H1 (cell line): ENCODE results near the gene SLC25A42. TPM values are rescaled to one million over a fixed set of nuclear protein-coding genes. Genes with fewer than 3 reads are reported as not detected.

Experiments
- CTCF ChIA-PET: fragments of 300-600 bp; sonication (Branson Sonifier 250); formaldehyde crosslinking; loops from one replicate; lab custom pipeline; 2021; ENCODE audit not compliant: partially characterized antibody; lab: Charles Lee
- POLR2A ChIA-PET: fragments of 300-600 bp; sonication (Branson Sonifier 250); formaldehyde crosslinking; loops from one replicate; lab custom pipeline; 2021; ENCODE audit warnings: inconsistent platforms; ENCODE audit not compliant: partially characterized antibody; lab: Charles Lee
- DNase-seq, 2 experiments: peaks; one replicate each; pipeline versions ENCODE4 v3.0.0 to v3.0.0-alpha.2; 2010 to 2022; ENCODE audit warnings: low spot score in 2 of 2, low read depth in 1 of 2, mixed read lengths in 1 of 2
- FAIRE-seq: peaks from 2 replicates; lab custom pipeline; 2011; peaks lifted over from hg19 to GRCh38; lab: Jason Lieb, UNC
- H2AFZ ChIP-seq: 2 replicates; pipeline ENCODE4 v1.8.1; 2012; ENCODE audit warnings: low read length, inconsistent platforms
- H2AK5ac ChIP-seq: 2 replicates; pipeline ENCODE4 v1.6.1; 2013; ENCODE audit warnings: low read depth, low read length
- H2BK120ac ChIP-seq: replicated peaks from 2 replicates; pipeline ENCODE3; 2013; ENCODE audit warnings: low read depth, low read length, inconsistent platforms
- H2BK12ac ChIP-seq: 2 replicates; pipeline ENCODE4 v1.6.1; 2013; ENCODE audit warnings: low read depth, low read length
- H2BK15ac ChIP-seq: 2 replicates; pipeline ENCODE4 v1.6.1; 2013; ENCODE audit warnings: low read length
- H2BK20ac ChIP-seq: 2 replicates; pipeline ENCODE4 v1.6.1; 2013; ENCODE audit warnings: low read length
- H2BK5ac ChIP-seq: 2 replicates; pipeline ENCODE4 v1.6.1; 2013; ENCODE audit warnings: low read depth, low read length
- H3K14ac ChIP-seq: 2 replicates; pipeline ENCODE4 v1.6.1; 2013; ENCODE audit warnings: inconsistent platforms; ENCODE audit not compliant: insufficient read length
- H3K18ac ChIP-seq: 2 replicates; pipeline ENCODE4 v1.6.1; 2013; ENCODE audit warnings: low read length; ENCODE audit errors: extremely low read depth
- H3K23ac ChIP-seq: 2 replicates; pipeline ENCODE4 v1.6.1; 2013; ENCODE audit warnings: inconsistent platforms; ENCODE audit not compliant: insufficient read length
- H3K23me2 ChIP-seq: 2 replicates; pipeline ENCODE4 v1.6.1; 2013; ENCODE audit warnings: low read depth, low read length
- H3K27ac ChIP-seq: 2 replicates; pipeline ENCODE4 v1.6.1; 2011; ENCODE audit warnings: low read depth, low read length, inconsistent platforms
- H3K27me3 ChIP-seq, 4 experiments: replicated peaks in 1 of 4; 1 replicate in 1 of 4; 2 replicates in 3 of 4; pipeline versions ENCODE4 v1.6.1 to v1.8.1; 2011 to 2013; ENCODE audit warnings: low read length in 3 of 4, mild to moderate bottlenecking in 3 of 4, inconsistent platforms in 2 of 4, mixed read lengths in 2 of 4, moderate library complexity in 1 of 4; ENCODE audit not compliant: control insufficient read depth in 3 of 4, insufficient read depth in 3 of 4; ENCODE audit errors: extremely low read depth in 1 of 4
- H3K36me3 ChIP-seq, 4 experiments: 2 replicates each; pipeline versions ENCODE4 v1.6.1 to v1.8.1; 2011 to 2013; ENCODE audit warnings: mild to moderate bottlenecking in 4 of 4, low read length in 3 of 4, moderate library complexity in 2 of 4, control low read depth in 1 of 4, inconsistent platforms in 1 of 4; ENCODE audit not compliant: insufficient read depth in 4 of 4, control insufficient read depth in 2 of 4
- H3K4ac ChIP-seq: replicated peaks from 2 replicates; pipeline ENCODE3; 2013; ENCODE audit warnings: low read length, low read depth, mixed read lengths, inconsistent platforms; ENCODE audit not compliant: insufficient read length
- H3K4me1 ChIP-seq, 4 experiments: replicated peaks in 1 of 4; 1 replicate in 1 of 4; 2 replicates in 3 of 4; pipeline versions ENCODE4 v1.6.1 to v1.8.1; 2011 to 2013; ENCODE audit warnings: low read length in 3 of 4, inconsistent platforms in 2 of 4, mixed read lengths in 1 of 4; ENCODE audit not compliant: insufficient read depth in 4 of 4, control insufficient read depth in 3 of 4
- H3K4me2 ChIP-seq, 2 experiments: 2 replicates each; pipeline versions ENCODE4 v1.6.1 to v1.8.1; 2011 to 2013; ENCODE audit warnings: low read depth in 2 of 2, low read length in 2 of 2, control low read depth in 1 of 2, inconsistent platforms in 1 of 2, mild to moderate bottlenecking in 1 of 2; ENCODE audit not compliant: insufficient read depth in 1 of 2
- H3K4me3 ChIP-seq, 4 experiments: fragments of 200-600, 300-600 bp in 1 of 4; sonication (generic), shearing (Covaris generic), sonication (Bioruptor Twin) in 1 of 4; 2 replicates each; pipeline versions ENCODE4 v1.5.1 to v1.8.1; 2011 to 2016; ENCODE audit warnings: low read length in 4 of 4, low read depth in 3 of 4, control low read depth in 2 of 4, inconsistent platforms in 2 of 4, mild to moderate bottlenecking in 2 of 4, mixed read lengths in 1 of 4, moderate library complexity in 1 of 4; ENCODE audit not compliant: insufficient read depth in 2 of 4; ENCODE audit errors: extremely low read depth in 1 of 4
- H3K56ac ChIP-seq: replicated peaks from 2 replicates; pipeline ENCODE3; 2013; ENCODE audit warnings: low read depth, mild to moderate bottlenecking, mixed read lengths, low read length, inconsistent platforms; ENCODE audit not compliant: insufficient read length
- H3K79me1 ChIP-seq: 2 replicates; pipeline ENCODE4 v1.6.1; 2013; ENCODE audit warnings: low read depth, low read length, control low read depth
- H3K79me2 ChIP-seq, 2 experiments: 2 replicates each; pipeline versions ENCODE4 v1.6.1 to v1.8.1; 2012 to 2013; ENCODE audit warnings: low read length in 2 of 2, mild to moderate bottlenecking in 2 of 2, inconsistent platforms in 1 of 2; ENCODE audit not compliant: insufficient read depth in 2 of 2, control insufficient read depth in 1 of 2
- H3K9ac ChIP-seq, 4 experiments: replicated peaks in 1 of 4; 1 replicate in 1 of 4; 2 replicates in 3 of 4; pipeline versions ENCODE4 v1.6.1 to v1.8.1; 2011 to 2013; ENCODE audit warnings: low read depth in 3 of 4, low read length in 3 of 4, control low read depth in 2 of 4, mild to moderate bottlenecking in 2 of 4, moderate library complexity in 2 of 4, inconsistent platforms in 1 of 4; ENCODE audit errors: extremely low read depth in 1 of 4
- H3K9me3 ChIP-seq, 2 experiments: 2 replicates each; pipeline versions ENCODE4 v1.6.1 to v1.8.1; 2012 to 2013; ENCODE audit warnings: mild to moderate bottlenecking in 2 of 2, moderate library complexity in 2 of 2, control low read depth in 1 of 2, inconsistent platforms in 1 of 2, low read depth in 1 of 2, low read length in 1 of 2, mixed read lengths in 1 of 2; ENCODE audit not compliant: insufficient read depth in 2 of 2
- H4K20me1 ChIP-seq, 2 experiments: replicated peaks in 1 of 2; 2 replicates each; pipeline versions ENCODE3 to v1.8.1; 2011 to 2013; ENCODE audit warnings: inconsistent platforms in 2 of 2, low read length in 2 of 2, mild to moderate bottlenecking in 1 of 2; ENCODE audit not compliant: insufficient read depth in 2 of 2, control insufficient read depth in 1 of 2
- H4K5ac ChIP-seq: 2 replicates; pipeline ENCODE4 v1.6.1; 2013; ENCODE audit warnings: low read length, low read depth, mixed read lengths, inconsistent platforms; ENCODE audit not compliant: insufficient read length
- H4K8ac ChIP-seq: 2 replicates; pipeline ENCODE4 v1.8.0; 2013; ENCODE audit warnings: mild to moderate bottlenecking, moderate library complexity, low read length, inconsistent platforms; ENCODE audit not compliant: insufficient read depth; ENCODE audit errors: extremely low read depth
- H4K91ac ChIP-seq: replicated peaks from 2 replicates; pipeline ENCODE3; 2013; ENCODE audit warnings: low read length, mixed read lengths, inconsistent platforms; ENCODE audit not compliant: insufficient read length
- ASH2L ChIP-seq: fragments of 200-600, 300-600 bp; sonication (generic); IDR thresholded peaks from one replicate; pipeline ENCODE4 v1.7.1; 2017; ENCODE audit warnings: low read length
- CTCF ChIP-seq, 3 experiments: IDR thresholded peaks; 1 replicate in 2 of 3; 2 replicates in 1 of 3; pipeline versions ENCODE4 v1.5.1 to v1.6.1; 2011; ENCODE audit warnings: low read length in 3 of 3, mild to moderate bottlenecking in 3 of 3, inconsistent platforms in 2 of 3, low read depth in 1 of 3, moderate library complexity in 1 of 3; ENCODE audit not compliant: insufficient read depth in 1 of 3; ENCODE audit errors: control extremely low read depth in 1 of 3
- GTF2F1 ChIP-seq: IDR thresholded peaks from 2 replicates; pipeline ENCODE4 v1.6.1; 2012; ENCODE audit warnings: low read depth, low read length, improper control_type of control experiment, borderline replicate concordance
- KDM1A ChIP-seq: fragments of 200-600, 300-600 bp; sonication (generic); IDR thresholded peaks from 2 replicates; pipeline ENCODE4 v1.7.1; 2016; ENCODE audit warnings: mild to moderate bottlenecking, low read length, borderline replicate concordance
- MAX ChIP-seq: IDR thresholded peaks from 2 replicates; pipeline ENCODE4 v1.6.1; 2012; ENCODE audit warnings: inconsistent platforms
- NRF1 ChIP-seq: IDR thresholded peaks from 2 replicates; pipeline ENCODE4 v1.6.1; 2011; ENCODE audit warnings: mild to moderate bottlenecking, low read depth, low read length, improper control_type of control experiment
- SP2 ChIP-seq: IDR thresholded peaks from 2 replicates; pipeline ENCODE4 v1.6.1; 2012; ENCODE audit warnings: mild to moderate bottlenecking, low read length, inconsistent platforms
- TCF12 ChIP-seq: IDR thresholded peaks from 2 replicates; pipeline ENCODE4 v1.6.1; 2011; ENCODE audit warnings: low read depth, mild to moderate bottlenecking, low read length
- ZNF274 ChIP-seq: IDR thresholded peaks from 2 replicates; pipeline ENCODE4 v1.7.0; 2012; ENCODE audit warnings: low read length, borderline replicate concordance; ENCODE audit errors: extremely low read depth
- WGBS, 2 experiments: shearing (Covaris generic) in 1 of 2; methylation state at CpG; one replicate each; pipeline versions ENCODE4 v1.1.6 to v1.1.7; 2013 to 2015; ENCODE audit warnings: low lambda C conversion rate in 2 of 2, mixed read lengths in 2 of 2, inconsistent platforms in 1 of 2, low coverage in 1 of 2, missing lambda C conversion rate in 1 of 2; ENCODE audit not compliant: insufficient replicate concordance in 2 of 2, insufficient coverage in 1 of 2, insufficient read length in 1 of 2; ENCODE audit errors: extremely low coverage in 1 of 2, missing lambda C conversion rate in 1 of 2; 5-methylcytosine and 5-hydroxymethylcytosine counted together
- polyA plus RNA-seq, 7 experiments: library from polyadenylated mRNA; depleted of rRNA in 3 of 7; stranded (reverse) in 5 of 7; unstranded in 2 of 7; fragments of >200 nt in 5 of 7; fragments of 200-250 nt in 2 of 7; gene quantifications; 1 replicate in 5 of 7; 2 replicates in 1 of 7; 4 replicates in 1 of 7; pipeline versions ENCODE4 v1.2.1 to v1.2.3, GENCODE V29; 2011 to 2013; ENCODE audit warnings: missing spikeins in 2 of 7, mixed read lengths in 2 of 7
- total RNA-seq: library from RNA; stranded (reverse); fragmentation: NEBNext Ultra II Directional; extraction: Animal tissue kit (Norgen Biotek cat#: 25700); gene quantifications from 2 replicates; pipeline ENCODE4 v1.2.1, GENCODE V29; 2021

SLC25A42 gene
- total and polyA plus RNA-seq, 2 of the 8 experiments (the other 6 are each of a cell fraction or from before 2014, with no cell fraction given) = 5.9 to 6.2 TPM

DNA sequence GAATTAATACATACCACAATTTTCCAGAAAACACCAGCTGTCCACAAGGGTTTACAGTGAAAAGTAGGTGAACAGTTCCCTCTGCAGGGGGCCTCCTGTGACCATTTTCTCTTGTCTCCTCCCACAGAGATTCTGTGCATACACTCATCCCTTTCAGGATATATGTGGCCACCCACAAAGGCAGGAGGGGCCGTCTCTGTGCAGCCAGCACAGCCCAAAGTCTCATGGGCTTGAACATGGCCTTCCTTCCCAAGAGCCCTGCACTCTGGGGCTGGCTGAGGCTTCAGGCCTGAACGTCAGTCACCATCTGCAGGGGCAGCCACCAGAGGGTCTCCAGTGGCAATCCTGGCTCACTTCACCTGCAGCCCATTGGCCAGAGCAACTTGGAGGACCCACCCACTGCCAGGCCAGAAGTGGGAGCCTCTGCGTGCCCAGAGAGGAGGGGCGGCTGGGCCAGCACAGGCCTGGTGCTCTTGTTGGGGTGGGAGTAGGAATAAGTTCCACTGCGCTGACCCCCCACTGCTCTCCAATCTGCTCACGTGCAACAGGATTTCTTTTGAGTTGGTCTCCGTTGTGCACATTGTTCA is 49.3 kb downstream of the SLC25A42 start:
- ChIA-PET CTCF (interaction anchor here (0.9 to 1.2 kb wide), 3 partner anchors 26 to 62 kb away, joined by 3 to 4 read pairs (median 3); no protein-coding TSS in a partner anchor), POLR2A (interaction anchor here (0.6 kb wide), 1 partner anchor 160 kb away, joined by 5 read pairs; no protein-coding TSS in a partner anchor)
- peaks cover 6% of the 10 kb centered on the region; the same call in 1 of the 2 replicates for H3K23me2 ChIP-seq
- no peak overlapping the region for H2AK5ac ChIP-seq
- H2BK5ac ChIP-seq = no peak overlapping the region
- no peaks in the 10 kb centered on the region for H3K9me3 ChIP-seq
- H4K8ac ChIP-seq = peak overlapping the region; percentile 58; the same call in 1 of the 2 replicates
- H2BK20ac ChIP-seq = no peak overlapping the region
- no peak overlapping the region for H3K4me3 ChIP-seq
- WGBS, 2 experiments = 60% methylated on average over 7 of the region's 7 CpGs; no CpG with 5 or more reads in 1 of the 2 experiments
- H2AFZ ChIP-seq = no peak overlapping the region
- no peak overlapping the region for H2BK120ac ChIP-seq
- DNase-seq (peak in 1 of 2 experiments; percentile 71), FAIRE-seq (no peak)
- H3K27ac ChIP-seq = no peak overlapping the region
- no peak overlapping the region for H3K4me2 ChIP-seq
- H3K56ac ChIP-seq = no peak overlapping the region
- no peaks in the 10 kb centered on the region for H3K36me3 ChIP-seq
- H3K79me2 ChIP-seq = no peaks in the 10 kb centered on the region
- H2BK15ac ChIP-seq = no peak overlapping the region
- no peak overlapping the region for H3K4ac ChIP-seq
- 0 out of 7 replicates have a peak, but pooled peaks cover 0 to 2% (median 0%) of the 10 kb centered on the region in 4 experiments for H3K27me3 ChIP-seq
- H3K18ac ChIP-seq = no peak overlapping the region
- H4K91ac ChIP-seq = no peak overlapping the region
- H3K23ac ChIP-seq = no peak overlapping the region
- peaks cover 0 to 4% of the 10 kb centered on the region in 2 experiments for H4K20me1 ChIP-seq
- H3K79me1 ChIP-seq = no peaks in the 10 kb centered on the region
- H4K5ac ChIP-seq = no peak overlapping the region
- H3K4me1 ChIP-seq = peaks cover 0 to 3% (median 2%) of the 10 kb centered on the region in 4 experiments; a peak in 4 of 7 replicates
- H3K9ac ChIP-seq = no peak overlapping the region
- H2BK12ac ChIP-seq = no peak overlapping the region
- H3K14ac ChIP-seq = no peak overlapping the region
- TF ChIP-seq SP2 = no peak
- no peak for TF ChIP-seq GTF2F1
- no peak for TF ChIP-seq ZNF274
- no peak for TF ChIP-seq TCF12
- TF ChIP-seq MAX = no peak
- TF ChIP-seq NRF1 = no peak
- TF ChIP-seq KDM1A = no peak
- peak in 1 of 3 experiments; percentile 25; a peak in 2 of 4 replicates for TF ChIP-seq CTCF (IDR thresholded peaks at IDR 0.05; ENCODE audit: control extremely low read depth in 1 of 3, insufficient read depth in 1 of 3, low read depth in 1 of 3, low read length in 3 of 3)
- TF ChIP-seq ASH2L = no peak
